SHP77 (cell line): ENCODE data around the gene GGT5.
"Not testable (repeated sequence)": the region's sequence is repeated elsewhere in the genome, so short reads cannot be mapped to it uniquely, and the experiment has no call there.

Source experiments
- DNase-seq, 2 experiments: peaks; one replicate each; lab custom pipeline; 2025; lab: John Stamatoyannopoulos, UW

Gene GGT5

GRCh38 chr22:24182900-24183246, 62.0 kb downstream of the GGT5 start:
- not testable (repeated sequence) for DNase-seq

GRCh38 chr22:24181996-24182899, 62.6 kb downstream of the GGT5 start:
- no peak for DNase-seq

- DNase-seq, result no peak
These were observed 63.5 kb downstream of the GGT5 start, which contains the start of gene SUSD2 for GRCh38 chr22:24181088-24181995. SUSD2 (plus strand) TSS chr22:24181487; CDS start chr22:24181520, 33 bp downstream.

GRCh38 chr22:24180316-24181087, 64.4 kb downstream of the GGT5 start:
- no peak for DNase-seq

GRCh38 chr22:24179478-24180210, 65.2 kb downstream of the GGT5 start:
- no peak for DNase-seq

- no peak for DNase-seq
These were observed 66.1 kb downstream of the GGT5 start for GRCh38 chr22:24178502-24179440.

GRCh38 chr22:24178021-24178431, 66.9 kb downstream of the GGT5 start:
- DNase-seq, result no peak

- DNase-seq, result no peak
These were observed 67.4 kb downstream of the GGT5 start for GRCh38 chr22:24177456-24177855.

GRCh38 chr22:24177045-24177444, 67.8 kb downstream of the GGT5 start:
- no peak for DNase-seq

GRCh38 chr22:24176630-24177029, 68.3 kb downstream of the GGT5 start:
- no peak for DNase-seq

- DNase-seq, result no peak
These were observed 68.8 kb downstream of the GGT5 start for GRCh38 chr22:24176040-24176439.

- DNase-seq, result peak; percentile 53 to 73
These were observed 69.6 kb downstream of the GGT5 start for GRCh38 chr22:24175160-24175808.

GRCh38 chr22:24171822-24172221, 73.1 kb downstream of the GGT5 start:
- DNase-seq, result no peak

- no peak for DNase-seq
These were observed 74.2 kb downstream of the GGT5 start for GRCh38 chr22:24170632-24171031.

- DNase-seq, result no peak
These were observed 74.7 kb downstream of the GGT5 start for GRCh38 chr22:24170188-24170587.
